DMS79 (cell line): ENCODE data around the gene IFI27L1.

Source experiments
- DNase-seq: peaks from one replicate; lab custom pipeline; 2025; lab: John Stamatoyannopoulos, UW

Gene IFI27L1

GRCh38 chr14:94132285-94132887 is 51.3 kb downstream of the IFI27L1 start:
- peak; percentile 41 for DNase-seq

GRCh38 chr14:94135476-94135875 is 54.4 kb downstream of the IFI27L1 start:
- DNase-seq = no peak

GRCh38 chr14:94136575-94137331 is 55.6 kb downstream of the IFI27L1 start:
- DNase-seq = peak; percentile 77

- peak; percentile 99 for DNase-seq
Observed at GRCh38 chr14:94138251-94138650, 57.1 kb downstream of the IFI27L1 start.

DNA sequence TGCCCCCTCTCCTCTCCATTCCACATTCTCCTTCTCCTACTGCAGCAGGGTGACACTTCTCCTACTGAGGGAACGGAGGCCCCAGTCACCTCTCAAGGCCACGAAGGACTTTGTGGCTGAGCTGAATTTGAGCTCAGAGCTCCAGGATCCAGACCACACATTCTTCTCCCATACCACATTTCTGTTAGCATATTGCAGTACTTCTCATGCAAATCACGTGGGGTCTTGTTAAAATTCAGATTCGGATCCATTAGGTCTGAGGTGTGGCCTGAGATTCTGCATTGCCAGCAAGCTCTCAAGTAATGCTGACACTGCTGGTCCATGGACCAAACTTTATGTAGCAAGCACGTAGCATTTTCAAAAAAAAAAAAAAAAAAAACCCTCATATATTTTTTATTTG is 57.9 kb downstream of the IFI27L1 start:
- no peak for DNase-seq

GRCh38 chr14:94139421-94139820 is 58.3 kb downstream of the IFI27L1 start:
- no peak for DNase-seq

DNA sequence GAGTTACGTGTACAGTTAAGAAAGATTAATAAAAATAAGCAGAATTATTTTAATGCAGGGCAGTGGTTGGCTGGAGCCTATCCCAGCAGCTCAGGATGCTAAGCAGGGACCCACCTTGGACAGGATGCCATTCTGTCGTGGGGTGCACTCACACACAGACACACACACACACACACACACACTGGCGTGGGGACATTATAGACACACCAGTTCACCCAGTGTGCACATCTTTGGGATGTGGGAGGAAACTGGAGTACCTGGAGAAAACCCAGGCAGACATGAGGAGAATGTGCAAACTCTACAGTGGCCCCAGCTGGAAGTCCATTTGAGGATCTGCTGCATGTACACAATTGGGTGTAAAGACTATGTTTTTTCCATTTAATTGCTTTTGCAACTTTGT is 61.1 kb downstream of the IFI27L1 start:
- no peak for DNase-seq

DNA sequence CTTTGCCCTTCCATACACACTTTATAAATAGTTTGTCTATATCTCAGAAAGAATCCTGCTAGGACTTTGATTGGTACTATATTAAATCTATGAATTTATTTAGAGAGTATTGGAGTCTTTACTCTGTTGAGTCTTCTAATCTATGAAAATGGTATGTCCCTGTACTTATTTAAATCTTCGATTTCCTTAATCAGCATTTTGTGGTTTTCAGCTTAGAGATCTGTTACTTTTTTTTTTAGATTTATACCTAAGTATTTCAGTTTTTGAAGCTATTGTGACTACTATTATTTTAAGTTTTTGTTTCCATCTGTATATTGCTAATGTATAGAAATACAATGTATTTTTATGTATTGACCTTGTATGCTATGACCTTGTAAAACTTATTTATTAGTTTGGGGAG is 61.7 kb downstream of the IFI27L1 start:
- no peak for DNase-seq

DNA sequence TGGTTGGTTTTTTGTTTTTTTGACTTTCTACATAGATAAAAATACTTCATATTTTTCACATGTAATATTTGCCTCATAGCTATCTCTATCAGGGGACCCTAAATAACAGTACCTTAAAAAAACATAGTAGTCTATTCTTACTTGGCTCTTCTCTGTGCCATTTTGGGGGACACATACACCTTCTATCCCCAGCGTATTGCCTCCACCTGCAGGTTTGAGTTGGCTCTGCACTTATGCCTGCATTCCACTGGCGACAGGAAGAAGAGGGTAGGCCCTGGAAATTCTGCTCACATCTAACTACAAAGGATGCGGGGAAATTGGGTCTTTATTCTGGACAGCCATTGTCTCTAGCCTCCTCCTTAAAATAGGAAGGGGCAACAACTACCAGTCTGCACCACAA is 62.1 kb downstream of the IFI27L1 start:
- DNase-seq = no peak

- DNase-seq = no peak
Observed at GRCh38 chr14:94143711-94144110, 62.6 kb downstream of the IFI27L1 start.

DNA sequence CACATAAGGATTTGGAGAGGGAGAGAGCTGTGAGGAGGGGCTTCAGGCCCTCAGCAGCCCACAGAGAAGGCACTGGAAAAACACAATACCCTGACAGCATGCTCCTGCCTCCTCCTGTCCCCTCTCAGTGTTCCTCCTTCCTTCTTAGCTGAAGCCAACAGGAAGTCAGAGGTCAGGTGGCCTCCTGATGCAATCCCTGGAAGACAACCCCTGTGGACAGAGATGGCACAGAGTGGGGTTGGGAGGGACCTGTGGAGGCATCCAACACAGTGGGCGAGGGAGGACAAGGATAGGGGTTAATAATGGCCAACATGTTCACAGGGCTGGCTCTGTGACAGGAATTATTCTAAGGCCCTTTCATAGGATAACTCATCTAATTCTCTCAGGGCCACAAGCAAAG is 63.7 kb downstream of the IFI27L1 start:
- no peak for DNase-seq

- DNase-seq = peak; percentile 7
Observed at GRCh38 chr14:94145902-94146527, 64.9 kb downstream of the IFI27L1 start.
